Right lobe of liver (tissue), 6 donors: Measurements from ENCODE around the gene CDK3. TPM values are rescaled to one million over a fixed set of nuclear protein-coding genes. Genes with fewer than 3 reads are reported as not detected.
A peak's percentile ranks its signal among the peaks of the same experiment; 100 is the strongest.

Source experiments
- ATAC-seq, 4 donors: fragments of 200-7000 bp; cut with Tn5 transposase; one replicate each; pipeline ENCODE4 v1.9.1; 2020; ENCODE audit warnings: mild to moderate bottlenecking in 4 of 4, moderate library complexity in 4 of 4
- DNase-seq, 3 donors: peaks; one replicate each; pipeline ENCODE4 v3.0.0-alpha.2; 2020
- H3K27ac ChIP-seq, 3 donors: fragments of 200-600 bp; one replicate each; pipeline ENCODE4 v1.8.0; 2022
- H3K27me3 ChIP-seq, 2 donors: fragments of 200-600 bp; one replicate each; pipeline ENCODE4 v1.8.0; 2022
- H3K36me3 ChIP-seq, 4 donors: fragments of 200-600 bp; sonication (generic) in 1 of 4; one replicate each; pipeline versions ENCODE4 v1.5.1 to v1.8.0; 2017 to 2022; ENCODE audit warnings: control low read depth in 1 of 4
- H3K4me1 ChIP-seq, 4 donors: fragments of 200-600 bp; sonication (generic) in 1 of 4; one replicate each; pipeline versions ENCODE4 v1.5.1 to v1.8.0; 2017 to 2022; ENCODE audit warnings: control low read depth in 1 of 4
- H3K4me3 ChIP-seq, 3 donors: fragments of 200-600 bp; one replicate each; pipeline ENCODE4 v1.8.0; 2022
- H3K9me3 ChIP-seq, 4 donors: fragments of 200-600 bp; sonication (generic) in 1 of 4; one replicate each; pipeline versions ENCODE4 v1.5.1 to v1.8.0; 2017 to 2022; ENCODE audit warnings: control low read depth in 1 of 4
- CTCF ChIP-seq, 4 donors: fragments of 200-600 bp in 3 of 4; fragments of 450-650 bp in 1 of 4; IDR thresholded peaks; one replicate each; pipeline versions ENCODE4 v1.5.1 to v1.8.0; 2016 to 2022; ENCODE audit warnings: antibody characterized with exemption in 4 of 4, mild to moderate bottlenecking in 2 of 4
- POLR2A ChIP-seq: fragments of 450-650 bp; IDR thresholded peaks from one replicate; pipeline ENCODE4 v1.6.1; 2017; ENCODE audit warnings: antibody characterized with exemption, mild to moderate bottlenecking
- WGBS: methylation state at CpG from one replicate; pipeline ENCODE4 v1.1.6; 2018; ENCODE audit warnings: low coverage, low lambda C conversion rate; ENCODE audit not compliant: insufficient coverage; ENCODE audit errors: missing lambda C conversion rate; 5-methylcytosine and 5-hydroxymethylcytosine counted together
- intact Hi-C, 2 donors: fragments of 100-400 bp; cut with DNase I; formaldehyde crosslinking; loops; one replicate each; pipeline versions ENCODE4 v1.11.2 to v1.14.1; 2022
- total RNA-seq, 6 experiments: library from RNA; depleted of rRNA in 2 of 6; stranded (reverse); fragments of >200 nt in 2 of 6; fragmentation: NEBNext Ultra II Directional in 3 of 6; extraction: Animal tissue kit (Norgen Biotek cat#: 25700) in 3 of 6; gene quantifications; one replicate each; pipeline versions ENCODE4 v1.1.0 to v1.2.4, GENCODE V29; 2016 to 2023
- donor health status: DM: no; HTN: yes; CAD: no.
- donor health status: DM: no; HTN: no; CAD: no.
- donor health status: DM: no; HTN: no; CAD: no.
- donor health status: DM: no; HTN: yes; CAD: no.
- donor health status: DM: no; HTN: yes; CAD: no.

Gene CDK3
- total RNA-seq, 6 experiments from 2014 or later, result 2.2 to 11.0 (median 3.1) TPM

DNA sequence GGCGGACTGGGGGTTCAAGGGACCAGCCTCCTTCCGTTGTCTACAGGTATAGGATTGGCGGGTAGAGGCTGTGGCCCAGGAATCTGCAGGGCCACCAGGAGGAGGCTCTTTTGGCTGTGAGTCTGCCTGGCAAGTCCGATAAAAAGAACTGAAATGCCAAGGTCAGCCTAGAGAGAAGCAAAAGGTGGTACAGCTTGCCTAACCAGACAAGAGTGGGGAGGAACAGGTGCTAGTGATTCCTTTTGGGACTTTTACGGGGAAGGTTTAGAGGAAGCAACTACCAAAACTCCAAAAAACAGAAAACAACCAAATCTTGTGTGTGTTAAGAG lies 32.1 kb downstream of the CDK3 start:
- Histone ChIP-seq H3K27me3 (no peaks in the 10 kb centered on the region), H3K4me3 (no peak overlapping the region), H3K4me1 (no peaks in the 10 kb centered on the region), H3K9me3 (no peaks in the 10 kb centered on the region), H3K27ac (no peak overlapping the region), H3K36me3 (no peaks in the 10 kb centered on the region)
- no peak for DNase-seq
- WGBS, result 86% methylated on average over 3 of the region's 5 CpGs
- TF ChIP-seq CTCF (IDR thresholded peaks at IDR 0.05) (no peak), POLR2A (no peak)
- ATAC-seq, result no peak
- intact Hi-C loops, result no loop called here

DNA sequence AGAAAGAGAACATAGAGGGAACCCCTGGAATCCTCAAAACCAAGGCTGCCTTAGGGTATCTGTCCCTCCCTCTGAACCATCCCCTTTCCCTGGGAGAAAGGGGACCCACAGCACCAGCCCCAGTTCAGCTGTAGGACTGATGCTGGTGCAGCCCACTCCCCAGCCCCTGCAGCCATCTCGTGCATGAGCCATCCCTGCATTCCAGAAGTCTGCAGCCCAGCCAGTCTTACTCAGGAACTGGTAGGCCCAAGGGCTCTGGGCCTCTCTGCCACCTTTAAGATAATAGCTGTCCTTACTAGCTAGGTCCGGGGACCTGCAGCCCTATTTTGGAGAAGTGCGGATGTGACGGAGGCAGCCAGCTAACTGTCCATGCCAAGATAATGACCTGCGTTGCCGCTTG lies 32.5 kb downstream of the CDK3 start:
- no peak overlapping the region for H3K27ac ChIP-seq
- WGBS, result 93% methylated on average over 3 of the region's 6 CpGs
- no peaks in the 10 kb centered on the region for H3K36me3 ChIP-seq
- intact Hi-C loops, result no loop called here
- ATAC-seq, result no peak
- no peak overlapping the region for H3K4me3 ChIP-seq
- H3K4me1 ChIP-seq, result no peaks in the 10 kb centered on the region
- no peak for TF ChIP-seq POLR2A
- TF ChIP-seq CTCF (IDR thresholded peaks at IDR 0.05), result no peak
- no peaks in the 10 kb centered on the region for H3K27me3 ChIP-seq
- no peak for DNase-seq
- no peaks in the 10 kb centered on the region for H3K9me3 ChIP-seq

GRCh38 chr17:76034428-76035350 lies 34.0 kb downstream of the CDK3 start:
- peak in 1 of 4 donors; percentile 28 for ATAC-seq
- WGBS, result 78% methylated on average over 8 of the region's 13 CpGs
- TF ChIP-seq CTCF (IDR thresholded peaks at IDR 0.05), result no peak
- no peak for TF ChIP-seq POLR2A
- H3K27ac ChIP-seq, result no peak overlapping the region
- no peak for DNase-seq
- intact Hi-C loops, result no loop called here
- no peaks in the 10 kb centered on the region for H3K27me3 ChIP-seq
- no peaks in the 10 kb centered on the region for H3K9me3 ChIP-seq
- no peaks in the 10 kb centered on the region for H3K4me1 ChIP-seq
- peaks cover 0 to 13% (median 5%) of the 10 kb centered on the region in 4 donors for H3K36me3 ChIP-seq
- H3K4me3 ChIP-seq, result no peak overlapping the region

- Histone ChIP-seq H3K9me3 (no peaks in the 10 kb centered on the region), H3K4me3 (no peak overlapping the region), H3K4me1 (no peaks in the 10 kb centered on the region), H3K36me3 (peaks cover 4 to 33% (median 21%) of the 10 kb centered on the region in 4 donors), H3K27me3 (no peaks in the 10 kb centered on the region), H3K27ac (no peak overlapping the region)
- DNase-seq (no peak), ATAC-seq (peak; percentile 64 to 82 (median 68))
- 42% methylated on average over 12 of the region's 22 CpGs for WGBS
- intact Hi-C loops, result no loop called here
- TF ChIP-seq CTCF (IDR thresholded peaks at IDR 0.05) (no peak), POLR2A (no peak)
Observed at GRCh38 chr17:76036497-76037261, 36.0 kb downstream of the CDK3 start.
